PFSK-1 (cell line): Measurements from ENCODE around the gene MDFIC.

ENCODE experiments used
- POLR2AphosphoS5 ChIP-seq: IDR thresholded peaks from 2 replicates; pipeline ENCODE4 v1.6.1; 2012; ENCODE audit warnings: low read depth, mild to moderate bottlenecking, control low read depth, low read length, moderate library complexity
- TAF1 ChIP-seq: IDR thresholded peaks from 2 replicates; pipeline ENCODE4 v1.6.1; 2012; ENCODE audit warnings: low read length, control low read depth, borderline replicate concordance; ENCODE audit not compliant: insufficient read depth
- TF ChIP-seq, protein P1 (sequence below), 2 experiments: IDR thresholded peaks; 2 replicates each; pipeline versions ENCODE4 v1.6.1 to v1.8.0; 2011 to 2012; ENCODE audit warnings: low read depth in 2 of 2, low read length in 2 of 2, control low read depth in 1 of 2, inconsistent platforms in 1 of 2, mild to moderate bottlenecking in 1 of 2, moderate library complexity in 1 of 2; ENCODE audit not compliant: insufficient read depth in 1 of 2

DNA sequence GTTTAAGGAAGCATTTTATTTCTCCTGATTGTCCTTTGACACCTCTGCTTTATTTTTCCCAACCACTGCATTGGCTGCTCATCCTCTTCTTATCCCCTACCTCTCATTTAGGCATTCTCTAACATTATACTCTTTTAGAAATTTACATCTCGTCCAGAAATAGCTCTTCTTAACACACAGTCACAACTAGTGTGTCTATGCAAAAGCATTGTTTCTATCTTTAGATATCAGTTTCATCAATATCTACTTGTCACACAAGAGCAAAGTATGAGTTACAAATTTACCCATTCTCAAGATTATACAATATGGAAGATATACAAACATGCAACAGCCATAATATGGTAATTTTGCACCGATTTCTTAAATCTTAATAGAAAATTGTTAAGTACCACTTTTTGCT lies 35.7 kb upstream of the MDFIC start:
- TF ChIP-seq POLR2AphosphoS5 (no peak), TAF1 (no peak)
- TF ChIP-seq, protein P1, sequence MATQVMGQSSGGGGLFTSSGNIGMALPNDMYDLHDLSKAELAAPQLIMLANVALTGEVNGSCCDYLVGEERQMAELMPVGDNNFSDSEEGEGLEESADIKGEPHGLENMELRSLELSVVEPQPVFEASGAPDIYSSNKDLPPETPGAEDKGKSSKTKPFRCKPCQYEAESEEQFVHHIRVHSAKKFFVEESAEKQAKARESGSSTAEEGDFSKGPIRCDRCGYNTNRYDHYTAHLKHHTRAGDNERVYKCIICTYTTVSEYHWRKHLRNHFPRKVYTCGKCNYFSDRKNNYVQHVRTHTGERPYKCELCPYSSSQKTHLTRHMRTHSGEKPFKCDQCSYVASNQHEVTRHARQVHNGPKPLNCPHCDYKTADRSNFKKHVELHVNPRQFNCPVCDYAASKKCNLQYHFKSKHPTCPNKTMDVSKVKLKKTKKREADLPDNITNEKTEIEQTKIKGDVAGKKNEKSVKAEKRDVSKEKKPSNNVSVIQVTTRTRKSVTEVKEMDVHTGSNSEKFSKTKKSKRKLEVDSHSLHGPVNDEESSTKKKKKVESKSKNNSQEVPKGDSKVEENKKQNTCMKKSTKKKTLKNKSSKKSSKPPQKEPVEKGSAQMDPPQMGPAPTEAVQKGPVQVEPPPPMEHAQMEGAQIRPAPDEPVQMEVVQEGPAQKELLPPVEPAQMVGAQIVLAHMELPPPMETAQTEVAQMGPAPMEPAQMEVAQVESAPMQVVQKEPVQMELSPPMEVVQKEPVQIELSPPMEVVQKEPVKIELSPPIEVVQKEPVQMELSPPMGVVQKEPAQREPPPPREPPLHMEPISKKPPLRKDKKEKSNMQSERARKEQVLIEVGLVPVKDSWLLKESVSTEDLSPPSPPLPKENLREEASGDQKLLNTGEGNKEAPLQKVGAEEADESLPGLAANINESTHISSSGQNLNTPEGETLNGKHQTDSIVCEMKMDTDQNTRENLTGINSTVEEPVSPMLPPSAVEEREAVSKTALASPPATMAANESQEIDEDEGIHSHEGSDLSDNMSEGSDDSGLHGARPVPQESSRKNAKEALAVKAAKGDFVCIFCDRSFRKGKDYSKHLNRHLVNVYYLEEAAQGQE (IDR thresholded peaks at IDR 0.05; ENCODE audit: insufficient read depth in 1 of 2, low read depth in 2 of 2, low read length in 2 of 2): no peak
